GM19468 (cell line): ENCODE results near the gene HGD.
"Not testable (repeated sequence)": the region's sequence is repeated elsewhere in the genome, so short reads cannot be mapped to it uniquely, and the experiment has no call there.

Source experiments
- ATAC-seq: cut with Tn5 transposase; IDR thresholded peaks from one replicate; pipeline ENCODE4 v1.9.1; 2021; ENCODE audit warnings: mild to moderate bottlenecking, moderate library complexity, moderate number of reproducible peaks; ENCODE audit not compliant: unreplicated experiment; ENCODE audit errors: extremely low read depth

HGD gene

GRCh38 chr3:120680193-120680894, 1.7 kb downstream of the HGD start:
- no peak for ATAC-seq

GRCh38 chr3:120678984-120679383, 3.1 kb downstream of the HGD start:
- ATAC-seq, result peak; percentile 38

- ATAC-seq, result peak; percentile 83
These were observed 3.6 kb downstream of the HGD start for GRCh38 chr3:120678331-120678947.

GRCh38 chr3:120677193-120677592, 4.8 kb downstream of the HGD start:
- not testable (repeated sequence) for ATAC-seq

- ATAC-seq, result no peak
These were observed 8.9 kb downstream of the HGD start for GRCh38 chr3:120673116-120673515.

GRCh38 chr3:120670576-120670975, 11.5 kb downstream of the HGD start:
- no peak for ATAC-seq

GRCh38 chr3:120664926-120665325, 17.1 kb downstream of the HGD start:
- no peak for ATAC-seq

GRCh38 chr3:120661945-120662344, 20.1 kb downstream of the HGD start:
- no peak for ATAC-seq

GRCh38 chr3:120661106-120661905, 20.7 kb downstream of the HGD start:
- ATAC-seq, result no peak

GRCh38 chr3:120659834-120660233, 22.2 kb downstream of the HGD start:
- no peak for ATAC-seq

GRCh38 chr3:120659285-120659684, 22.8 kb downstream of the HGD start:
- ATAC-seq, result no peak

GRCh38 chr3:120652896-120653545, 29.0 kb downstream of the HGD start:
- ATAC-seq, result no peak

- ATAC-seq, result no peak
These were observed 29.8 kb downstream of the HGD start for GRCh38 chr3:120652281-120652680.

GRCh38 chr3:120650311-120650710, 31.7 kb downstream of the HGD start:
- no peak for ATAC-seq

- ATAC-seq, result no peak
These were observed 32.2 kb downstream of the HGD start for GRCh38 chr3:120649830-120650233.

- ATAC-seq, result no peak
These were observed 33.7 kb downstream of the HGD start for GRCh38 chr3:120648290-120648689.

- ATAC-seq, result no peak
These were observed 35.1 kb downstream of the HGD start for GRCh38 chr3:120646771-120647432.

GRCh38 chr3:120645083-120645845, 36.8 kb downstream of the HGD start:
- ATAC-seq, result no peak

- ATAC-seq, result no peak
These were observed 39.6 kb downstream of the HGD start for GRCh38 chr3:120642368-120642948.
